ENCODE results near the gene TNIK.

- TF ChIP-seq POLR2A (IDR thresholded peaks at IDR 0.05) (no peak), EP300 (IDR thresholded peaks at IDR 0.05) (no peak)
- TF ChIP-seq, protein P1, sequence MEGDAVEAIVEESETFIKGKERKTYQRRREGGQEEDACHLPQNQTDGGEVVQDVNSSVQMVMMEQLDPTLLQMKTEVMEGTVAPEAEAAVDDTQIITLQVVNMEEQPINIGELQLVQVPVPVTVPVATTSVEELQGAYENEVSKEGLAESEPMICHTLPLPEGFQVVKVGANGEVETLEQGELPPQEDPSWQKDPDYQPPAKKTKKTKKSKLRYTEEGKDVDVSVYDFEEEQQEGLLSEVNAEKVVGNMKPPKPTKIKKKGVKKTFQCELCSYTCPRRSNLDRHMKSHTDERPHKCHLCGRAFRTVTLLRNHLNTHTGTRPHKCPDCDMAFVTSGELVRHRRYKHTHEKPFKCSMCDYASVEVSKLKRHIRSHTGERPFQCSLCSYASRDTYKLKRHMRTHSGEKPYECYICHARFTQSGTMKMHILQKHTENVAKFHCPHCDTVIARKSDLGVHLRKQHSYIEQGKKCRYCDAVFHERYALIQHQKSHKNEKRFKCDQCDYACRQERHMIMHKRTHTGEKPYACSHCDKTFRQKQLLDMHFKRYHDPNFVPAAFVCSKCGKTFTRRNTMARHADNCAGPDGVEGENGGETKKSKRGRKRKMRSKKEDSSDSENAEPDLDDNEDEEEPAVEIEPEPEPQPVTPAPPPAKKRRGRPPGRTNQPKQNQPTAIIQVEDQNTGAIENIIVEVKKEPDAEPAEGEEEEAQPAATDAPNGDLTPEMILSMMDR (IDR thresholded peaks at IDR 0.05): no peak
Measured at GRCh38 chr3:171326717-171327440, 133.3 kb downstream of the TNIK start.

All from gastroesophageal sphincter (tissue), 3 donors.